ENCODE measurements around the gene CELF4. TPM values are rescaled to one million over a fixed set of nuclear protein-coding genes. Genes with fewer than 3 reads are reported as not detected.

CELF4 gene
- total and polyA plus RNA-seq, 10 donors = 0.46 to 3.5 (median 0.78) TPM

DNA sequence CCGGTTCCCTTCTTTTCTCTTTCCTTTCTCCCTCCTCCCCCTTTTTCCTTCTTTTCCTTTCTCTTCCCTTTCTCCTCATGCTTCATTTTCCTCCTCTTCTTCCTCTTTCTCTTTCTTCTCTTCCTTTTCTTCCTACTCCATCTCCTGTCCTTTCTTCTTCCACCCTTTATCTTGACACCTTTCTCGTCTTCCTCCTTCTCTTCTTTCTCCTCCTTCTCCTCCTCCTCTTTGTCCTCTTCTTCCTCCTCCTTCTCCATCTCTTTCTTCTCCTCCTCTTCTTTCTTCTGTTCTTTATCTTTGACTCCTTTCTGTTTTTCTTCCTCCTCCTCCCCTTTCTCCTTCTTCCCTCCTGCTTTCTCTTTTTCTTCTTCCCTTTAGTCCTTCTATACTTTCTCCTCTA is 53.2 kb downstream of the CELF4 start:
- Histone ChIP-seq H3K27ac (no peak overlapping the region), H3K4me3 (no peak overlapping the region), H3K9me3 (peaks cover 0 to 19% (median 12%) of the 10 kb centered on the region in 8 donors), H3K27me3 (replicated peaks in 1 of 7) (peaks cover 0 to 6% (median 0%) of the 10 kb centered on the region in 7 donors), H3K4me1 (no peaks in the 10 kb centered on the region), H3K36me3 (no peaks in the 10 kb centered on the region)
- no peak for TF ChIP-seq POLR2AphosphoS5 (IDR thresholded peaks at IDR 0.05)
- TF ChIP-seq, protein P1, sequence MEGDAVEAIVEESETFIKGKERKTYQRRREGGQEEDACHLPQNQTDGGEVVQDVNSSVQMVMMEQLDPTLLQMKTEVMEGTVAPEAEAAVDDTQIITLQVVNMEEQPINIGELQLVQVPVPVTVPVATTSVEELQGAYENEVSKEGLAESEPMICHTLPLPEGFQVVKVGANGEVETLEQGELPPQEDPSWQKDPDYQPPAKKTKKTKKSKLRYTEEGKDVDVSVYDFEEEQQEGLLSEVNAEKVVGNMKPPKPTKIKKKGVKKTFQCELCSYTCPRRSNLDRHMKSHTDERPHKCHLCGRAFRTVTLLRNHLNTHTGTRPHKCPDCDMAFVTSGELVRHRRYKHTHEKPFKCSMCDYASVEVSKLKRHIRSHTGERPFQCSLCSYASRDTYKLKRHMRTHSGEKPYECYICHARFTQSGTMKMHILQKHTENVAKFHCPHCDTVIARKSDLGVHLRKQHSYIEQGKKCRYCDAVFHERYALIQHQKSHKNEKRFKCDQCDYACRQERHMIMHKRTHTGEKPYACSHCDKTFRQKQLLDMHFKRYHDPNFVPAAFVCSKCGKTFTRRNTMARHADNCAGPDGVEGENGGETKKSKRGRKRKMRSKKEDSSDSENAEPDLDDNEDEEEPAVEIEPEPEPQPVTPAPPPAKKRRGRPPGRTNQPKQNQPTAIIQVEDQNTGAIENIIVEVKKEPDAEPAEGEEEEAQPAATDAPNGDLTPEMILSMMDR (IDR thresholded peaks at IDR 0.05 in 8 of 11, conservative IDR thresholded peaks at IDR 0.05 in 3 of 11) = no peak
- TF ChIP-seq POLR2A (IDR thresholded peaks at IDR 0.05) = no peak
- DNase-seq = no peak
- WGBS, 5 donors = 68 to 84% (median 69%) methylated on average over 2 of the region's 2 CpGs
- intact Hi-C loops (cut with DNase I; ENCODE audit: low total_unique reads) = no loop called here

DNA sequence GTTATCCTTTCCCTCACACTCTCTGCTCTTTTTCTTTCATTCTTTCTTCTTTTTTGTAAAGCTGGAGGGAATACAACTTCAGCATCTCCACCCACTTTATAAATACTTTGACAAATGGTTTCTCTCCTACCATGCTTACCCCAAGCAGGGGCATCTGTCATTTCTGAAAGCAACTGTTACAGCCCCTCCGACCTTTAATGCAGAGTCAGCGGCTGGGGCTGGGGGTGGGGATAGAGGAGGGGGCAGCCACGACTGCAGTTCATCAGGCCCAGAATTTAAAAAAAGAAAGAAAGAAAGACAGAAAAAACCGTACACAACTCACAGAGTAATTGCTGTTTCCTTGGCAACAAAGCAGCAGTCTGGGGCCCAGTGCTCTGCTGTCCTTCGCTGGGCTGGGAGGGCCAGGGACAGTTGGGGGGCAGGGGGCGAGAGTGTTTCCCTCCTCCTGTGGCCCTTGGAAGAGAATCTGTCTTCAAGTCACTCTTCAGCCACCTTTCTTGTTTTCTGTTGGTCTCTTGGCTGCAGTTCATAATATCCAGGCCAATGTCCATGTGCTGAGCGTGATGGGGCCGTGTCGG is 53.8 kb downstream of the CELF4 start:
- TF ChIP-seq POLR2A (IDR thresholded peaks at IDR 0.05) (no peak), POLR2AphosphoS5 (IDR thresholded peaks at IDR 0.05) (no peak)
- TF ChIP-seq, protein P1 (IDR thresholded peaks at IDR 0.05 in 8 of 11, conservative IDR thresholded peaks at IDR 0.05 in 3 of 11) = no peak
- H3K27me3 ChIP-seq (replicated peaks in 1 of 7) = peaks cover 0 to 4% (median 0%) of the 10 kb centered on the region in 7 donors
- intact Hi-C loops (cut with DNase I; ENCODE audit: low total_unique reads) = no loop called here
- H3K9me3 ChIP-seq = peaks cover 0 to 19% (median 12%) of the 10 kb centered on the region in 8 donors
- H3K4me1 ChIP-seq = no peaks in the 10 kb centered on the region
- no peak for DNase-seq
- H3K4me3 ChIP-seq = no peak overlapping the region
- H3K27ac ChIP-seq = no peak overlapping the region
- H3K36me3 ChIP-seq = no peaks in the 10 kb centered on the region
- 75 to 87% (median 78%) methylated on average over 9 of the region's 9 CpGs for WGBS, 5 donors

DNA sequence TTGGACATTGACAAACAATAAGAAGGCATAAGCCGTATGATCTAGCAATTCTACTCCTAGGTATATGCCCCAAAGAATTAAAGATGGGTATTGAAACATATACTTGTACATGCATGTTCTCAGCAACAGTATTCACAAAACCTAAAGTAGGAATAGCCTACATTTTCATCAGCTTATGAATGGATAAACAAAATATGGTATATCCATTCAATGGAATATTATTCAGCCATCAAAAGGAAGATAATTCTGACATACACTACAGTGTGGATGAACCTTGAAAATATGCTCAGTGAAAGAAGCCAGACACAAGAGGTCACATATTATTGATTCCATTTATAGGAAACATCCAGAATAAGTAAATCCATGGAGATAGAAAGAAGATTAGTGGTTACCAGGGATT is 56.0 kb downstream of the CELF4 start:
- no peak for DNase-seq
- intact Hi-C loops (cut with DNase I; ENCODE audit: low total_unique reads) = no loop called here

DNA sequence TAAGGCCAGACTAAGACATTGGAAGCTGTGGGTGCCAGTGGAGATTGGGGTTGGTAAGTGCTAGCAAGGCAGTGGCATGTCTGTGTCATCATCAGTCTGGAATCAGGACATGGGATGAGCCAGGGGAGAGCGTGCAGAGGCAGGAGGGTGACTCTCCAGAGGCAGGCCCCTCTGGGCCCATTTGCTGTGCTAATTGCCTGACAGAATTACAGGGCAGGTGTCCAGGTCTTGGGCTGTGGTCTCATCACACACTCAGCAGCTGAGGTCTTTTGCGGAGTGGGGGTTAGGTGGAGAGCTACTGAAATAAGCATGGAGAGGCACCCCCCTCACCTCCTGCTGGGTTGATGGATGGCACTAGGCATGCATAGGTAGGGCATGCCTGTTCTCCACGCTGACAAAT is 57.4 kb downstream of the CELF4 start:
- H3K36me3 ChIP-seq = no peaks in the 10 kb centered on the region
- no peak overlapping the region for H3K27ac ChIP-seq
- TF ChIP-seq, protein P1 (IDR thresholded peaks at IDR 0.05 in 8 of 11, conservative IDR thresholded peaks at IDR 0.05 in 3 of 11) = no peak
- intact Hi-C loops (cut with DNase I; ENCODE audit: low total_unique reads) = no loop called here
- peaks cover 0 to 19% (median 12%) of the 10 kb centered on the region in 8 donors for H3K9me3 ChIP-seq
- H3K4me3 ChIP-seq = no peak overlapping the region
- H3K4me1 ChIP-seq = peaks cover 0 to 3% (median 0%) of the 10 kb centered on the region in 6 donors
- 69 to 90% (median 77%) methylated on average over 3 of the region's 3 CpGs for WGBS, 5 donors
- DNase-seq = no peak
- H3K27me3 ChIP-seq (replicated peaks in 1 of 7) = no peaks in the 10 kb centered on the region

More for the DNA sequence above, 56.0 kb downstream of the CELF4 start:
- WGBS, 5 donors = 49 to 100% (median 85%) methylated on average over 1 of the region's 1 CpG
- Histone ChIP-seq H3K9me3 (peaks cover 0 to 19% (median 12%) of the 10 kb centered on the region in 8 donors), H3K36me3 (no peaks in the 10 kb centered on the region), H3K4me1 (no peaks in the 10 kb centered on the region), H3K27me3 (replicated peaks in 1 of 7) (no peaks in the 10 kb centered on the region), H3K27ac (no peak overlapping the region), H3K4me3 (no peak overlapping the region)
- TF ChIP-seq POLR2AphosphoS5 (IDR thresholded peaks at IDR 0.05) (no peak), POLR2A (IDR thresholded peaks at IDR 0.05) (no peak)
- TF ChIP-seq, protein P1 (IDR thresholded peaks at IDR 0.05 in 8 of 11, conservative IDR thresholded peaks at IDR 0.05 in 3 of 11) = no peak

Measured in spleen (tissue), 11 donors.